Activated B cell treated with CpG ODN at 0.5 μM for 24 hours (primary cell): ENCODE results near the gene TBC1D16. TPM values are rescaled to one million over a fixed set of nuclear protein-coding genes. Genes with fewer than 3 reads are reported as not detected.
A peak's percentile ranks its signal among the peaks of the same experiment; 100 is the strongest.

Experiments used
- ATAC-seq: fragments of 200-7000 bp; cut with Tn5 transposase; one replicate; pipeline ENCODE4 v1.10.0; 2021; ENCODE audit warnings: low read depth, mild to moderate bottlenecking, moderate library complexity
- CTCF ChIA-PET: fragments of 350-600 bp; sonication (Branson Sonifier 250); formaldehyde crosslinking; loops from one replicate; lab custom pipeline; 2021; ENCODE audit warnings: antibody characterized with exemption; lab: Charles Lee
- POLR2A ChIA-PET: fragments of 350-600 bp; sonication (Branson Sonifier 250); formaldehyde crosslinking; loops from one replicate; lab custom pipeline; 2021; ENCODE audit warnings: antibody characterized with exemption; lab: Charles Lee
- DNase-seq: peaks from one replicate; pipeline ENCODE4 v3.0.0; 2022
- H3K27ac Mint-ChIP-seq: one replicate; pipeline ENCODE4 v1.8.0; 2020; ENCODE audit warnings: mixed read lengths
- H3K27me3 Mint-ChIP-seq: one replicate; pipeline ENCODE4 v1.8.0; 2021; ENCODE audit warnings: mixed read lengths
- H3K36me3 Mint-ChIP-seq: one replicate; pipeline ENCODE4 v1.8.0; 2021; ENCODE audit warnings: low read depth, mixed read lengths
- H3K4me1 Mint-ChIP-seq: one replicate; pipeline ENCODE4 v1.8.0; 2021; ENCODE audit warnings: mixed read lengths
- H3K4me3 Mint-ChIP-seq: one replicate; pipeline ENCODE4 v1.8.0; 2020; ENCODE audit warnings: mild to moderate bottlenecking, mixed read lengths
- H3K9me3 Mint-ChIP-seq: one replicate; pipeline ENCODE4 v1.8.0; 2020; ENCODE audit warnings: mixed read lengths
- CTCF ChIP-seq: fragments of 200-600 bp; IDR thresholded peaks from one replicate; pipeline ENCODE4 v1.8.0; 2022; ENCODE audit warnings: antibody characterized with exemption, mild to moderate bottlenecking
- intact Hi-C: fragments of 100-400 bp; cut with micrococcal nuclease; formaldehyde crosslinking; loops from one replicate; pipeline ENCODE4 v1.15.1; 2024
- total RNA-seq: library from RNA; stranded (reverse); gene quantifications from 2 replicates; pipeline ENCODE4 v1.2.3, GENCODE V29; 2022

TBC1D16 gene
- total RNA-seq, 1 donor from 2014 or later: 2.6 TPM

GRCh38 chr17:80010283-80010858, 25.3 kb downstream of the TBC1D16 start:
- Mint-ChIP-seq H3K4me3 (no peak overlapping the region), H3K27ac (no peak overlapping the region), H3K4me1 (peaks cover 5% of the 10 kb centered on the region), H3K9me3 (peaks cover 3% of the 10 kb centered on the region), H3K27me3 (no peaks in the 10 kb centered on the region), H3K36me3 (no peaks in the 10 kb centered on the region)
- CTCF ChIA-PET: no interaction called here
- no peak for TF ChIP-seq CTCF
- ATAC-seq: no peak
- DNase-seq: no peak
- intact Hi-C loops: no loop called here
- POLR2A ChIA-PET: no interaction called here

GRCh38 chr17:80009391-80010282, 26.0 kb downstream of the TBC1D16 start:
- intact Hi-C loops: loop anchor here (5.0 to 10.0 kb wide), 3 partner anchors 93 to 245 kb away; partner anchors contain the start of genes EIF4A3 and GAA
- Mint-ChIP-seq H3K27me3 (no peaks in the 10 kb centered on the region), H3K36me3 (no peaks in the 10 kb centered on the region), H3K4me3 (no peak overlapping the region), H3K27ac (no peak overlapping the region), H3K4me1 (peaks cover 5% of the 10 kb centered on the region), H3K9me3 (peaks cover 3% of the 10 kb centered on the region)
- ATAC-seq: no peak
- ChIA-PET POLR2A (no interaction called here), CTCF (interaction anchor here (0.9 to 1.3 kb wide), 2 partner anchors 92 to 165 kb away, joined by 3 read pairs; partner anchors contain the start of gene GAA)
- no peak for DNase-seq
- no peak for TF ChIP-seq CTCF

- TF ChIP-seq CTCF: no peak
- DNase-seq (no peak), ATAC-seq (no peak)
- Mint-ChIP-seq H3K36me3 (no peaks in the 10 kb centered on the region), H3K9me3 (no peaks in the 10 kb centered on the region), H3K27me3 (no peaks in the 10 kb centered on the region), H3K4me3 (no peak overlapping the region), H3K4me1 (peaks cover 5% of the 10 kb centered on the region), H3K27ac (no peak overlapping the region)
- ChIA-PET CTCF (interaction anchor here (0.8 to 1.5 kb wide), 12 partner anchors 12 to 281 kb away, joined by 3 to 8 read pairs (median 4); partner anchors contain the start of gene GAA), POLR2A (no interaction called here)
- intact Hi-C loops: loop anchor here (1.0 to 10.0 kb wide), 5 partner anchors 27 to 246 kb away; partner anchors contain the start of genes CCDC40, EIF4A3 and GAA
Measured at GRCh38 chr17:80008848-80009247, 26.8 kb downstream of the TBC1D16 start.

GRCh38 chr17:80008383-80008840, 27.3 kb downstream of the TBC1D16 start:
- Mint-ChIP-seq H3K9me3 (no peaks in the 10 kb centered on the region), H3K36me3 (no peaks in the 10 kb centered on the region), H3K27me3 (no peaks in the 10 kb centered on the region), H3K4me3 (no peak overlapping the region), H3K4me1 (peaks cover 5% of the 10 kb centered on the region), H3K27ac (no peak overlapping the region)
- DNase-seq (peak; percentile 77), ATAC-seq (peak; percentile 94)
- TF ChIP-seq CTCF: peak; percentile 60
- CTCF ChIA-PET: interaction anchor here (0.8 to 1.5 kb wide), 13 partner anchors 12 to 281 kb away, joined by 3 to 8 read pairs (median 3); partner anchors contain the start of gene GAA
- POLR2A ChIA-PET: no interaction called here
- intact Hi-C loops: loop anchor here (1.0 to 10.0 kb wide), 5 partner anchors 28 to 246 kb away; partner anchors contain the start of genes CCDC40, EIF4A3 and GAA
